GM18508 (cell line): ENCODE measurements around the gene MAPK10.
"Not testable (repeated sequence)": the region's sequence is repeated elsewhere in the genome, so short reads cannot be mapped to it uniquely, and the experiment has no call there.

ENCODE experiments used
- ATAC-seq: cut with Tn5 transposase; IDR thresholded peaks from one replicate; pipeline ENCODE4 v1.9.1; 2021; ENCODE audit warnings: moderate number of reproducible peaks; ENCODE audit not compliant: insufficient read depth, unreplicated experiment

Gene MAPK10

DNA sequence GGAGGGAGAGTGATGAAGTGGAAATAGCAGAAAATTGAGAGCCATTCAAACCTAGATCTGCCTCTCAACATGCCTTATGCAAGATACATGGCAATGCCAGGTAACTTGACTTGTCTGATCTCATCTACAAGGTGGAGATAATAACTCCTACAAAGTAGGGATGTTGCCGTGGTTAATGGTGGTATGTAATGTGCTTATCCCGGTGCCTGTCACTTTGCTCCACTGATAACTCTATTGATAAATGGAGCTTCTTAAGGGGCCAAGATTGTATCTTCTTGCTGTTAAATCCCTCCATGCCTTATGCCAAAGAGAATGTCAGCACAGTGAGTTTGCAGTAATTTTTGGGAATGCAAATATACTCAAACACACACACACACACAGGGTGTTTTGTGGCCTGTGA is 355.8 kb downstream of the MAPK10 start:
- ATAC-seq: no peak

DNA sequence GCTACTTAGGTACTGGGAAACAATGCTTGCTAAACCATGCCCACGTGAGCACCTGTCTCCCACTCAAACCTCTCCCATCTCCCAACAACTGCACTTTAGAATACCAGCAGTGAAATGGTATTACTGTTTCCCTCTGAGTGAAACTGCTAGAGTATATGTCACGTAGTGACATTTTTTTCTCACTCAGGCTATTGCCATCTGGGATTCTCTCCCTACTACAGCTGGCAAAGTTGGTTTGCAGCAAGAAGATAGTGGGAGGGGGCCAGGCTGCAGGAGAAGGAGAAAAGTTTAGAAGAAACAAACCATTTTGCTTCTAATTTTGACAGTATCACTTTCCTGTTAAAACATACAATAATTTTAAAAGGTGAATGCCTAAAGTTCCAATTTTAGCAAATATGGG is 358.3 kb downstream of the MAPK10 start:
- no peak for ATAC-seq

DNA sequence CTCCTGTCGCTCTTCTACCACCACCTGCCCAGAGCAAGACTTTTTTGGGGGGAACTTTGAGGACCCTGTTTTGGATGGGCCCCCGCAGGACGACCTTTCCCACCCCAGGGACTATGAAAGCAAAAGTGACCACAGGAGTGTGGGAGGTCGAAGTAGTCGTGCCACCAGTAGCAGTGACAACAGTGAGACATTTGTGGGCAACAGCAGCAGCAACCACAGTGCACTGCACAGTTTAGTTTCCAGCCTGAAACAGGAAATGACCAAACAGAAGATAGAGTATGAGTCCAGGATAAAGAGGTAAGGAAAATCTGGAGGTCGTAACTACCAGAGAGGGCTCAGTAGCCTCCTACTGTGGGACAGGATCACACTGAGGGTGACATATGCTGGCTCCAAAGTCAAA is 364.5 kb downstream of the MAPK10 start:
- no peak for ATAC-seq

DNA sequence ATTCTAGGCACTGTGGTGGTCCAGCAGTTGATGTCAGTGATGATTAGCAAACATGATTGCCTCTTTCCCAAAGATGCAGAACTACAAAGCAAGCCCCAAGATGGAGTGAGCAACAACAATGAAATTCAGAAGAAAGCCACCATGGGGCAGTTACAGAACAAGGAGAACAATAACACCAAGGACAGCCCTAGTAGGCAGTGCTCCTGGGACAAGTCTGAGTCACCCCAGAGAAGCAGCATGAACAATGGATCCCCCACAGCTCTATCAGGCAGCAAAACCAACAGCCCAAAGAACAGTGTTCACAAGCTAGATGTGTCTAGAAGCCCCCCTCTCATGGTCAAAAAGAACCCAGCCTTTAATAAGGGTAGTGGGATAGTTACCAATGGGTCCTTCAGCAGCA is 365.3 kb downstream of the MAPK10 start:
- ATAC-seq: no peak

DNA sequence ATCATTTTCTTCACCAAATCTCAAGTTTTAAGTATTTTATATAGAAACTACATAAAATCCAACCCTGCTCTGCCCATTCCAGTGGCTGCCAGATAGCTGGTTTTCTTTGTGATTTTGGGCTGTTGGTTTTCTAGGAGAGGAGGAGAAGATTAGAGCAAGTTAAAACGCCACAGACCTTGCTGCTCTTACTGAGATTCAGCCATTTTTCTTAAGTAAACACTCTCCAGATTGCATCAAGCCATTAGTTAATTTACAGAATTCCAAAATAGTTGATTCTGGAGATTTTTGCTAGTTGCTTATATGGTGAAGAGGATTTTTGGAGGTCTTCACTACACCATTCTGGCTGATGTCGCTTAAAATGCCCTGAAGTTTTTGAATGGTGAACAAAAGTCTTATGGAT is 366.2 kb downstream of the MAPK10 start:
- no peak for ATAC-seq

DNA sequence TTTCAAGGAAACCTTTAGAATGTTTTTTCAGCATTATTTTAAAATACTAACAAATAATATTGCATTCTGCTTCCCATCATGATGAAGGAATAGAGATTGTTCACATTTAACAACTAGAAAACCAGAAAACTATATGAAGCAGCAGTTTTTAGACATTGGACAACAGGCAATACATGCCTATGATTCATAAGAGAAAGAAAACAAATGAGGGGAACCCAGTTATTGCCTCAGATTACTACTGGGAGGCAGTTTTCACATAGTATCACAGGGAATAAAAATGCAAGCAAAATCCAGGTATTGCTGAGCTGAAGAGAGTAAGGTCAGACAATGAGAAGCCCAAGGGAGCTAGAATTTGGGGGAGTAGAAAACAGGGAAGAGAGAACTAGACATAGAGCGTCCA is 373.6 kb downstream of the MAPK10 start:
- ATAC-seq: no peak

DNA sequence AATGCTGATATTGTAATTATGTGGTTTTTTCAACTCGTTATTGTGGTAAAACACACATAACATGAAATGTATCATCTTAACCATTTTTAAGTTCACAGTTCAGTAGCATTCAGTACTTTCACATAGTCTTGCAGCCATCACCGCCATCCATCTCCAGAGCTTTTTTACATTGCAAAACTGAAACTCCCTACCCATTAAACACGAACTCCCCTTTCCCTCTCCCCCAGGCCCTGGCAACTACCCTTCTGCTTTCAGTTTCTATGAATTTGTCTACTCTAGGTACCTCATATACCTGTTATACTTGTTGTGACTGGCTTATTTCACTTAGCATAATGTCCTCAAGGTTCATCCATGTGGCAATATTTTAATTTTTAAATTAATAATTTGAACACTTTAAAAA is 380.6 kb downstream of the MAPK10 start:
- peak; percentile 78 for ATAC-seq

DNA sequence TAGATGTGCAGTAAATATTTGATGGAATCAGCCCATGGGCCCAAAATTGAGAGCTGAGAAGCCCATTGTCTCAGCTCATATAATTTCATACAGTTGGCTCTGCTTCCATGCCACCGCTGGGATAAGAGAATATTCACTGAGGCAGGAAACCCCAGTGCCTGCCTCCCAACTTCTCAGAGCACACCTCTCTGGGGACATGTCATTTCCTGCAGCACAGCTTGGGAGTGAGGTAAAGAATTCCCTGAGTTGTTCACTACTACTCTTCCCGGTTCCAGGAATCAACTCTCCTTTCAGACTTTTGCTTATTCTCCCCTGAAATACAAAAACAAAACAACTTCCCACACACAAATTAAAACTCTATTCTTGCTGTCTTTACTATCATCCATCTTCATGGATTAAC is 389.3 kb downstream of the MAPK10 start:
- no peak for ATAC-seq

DNA sequence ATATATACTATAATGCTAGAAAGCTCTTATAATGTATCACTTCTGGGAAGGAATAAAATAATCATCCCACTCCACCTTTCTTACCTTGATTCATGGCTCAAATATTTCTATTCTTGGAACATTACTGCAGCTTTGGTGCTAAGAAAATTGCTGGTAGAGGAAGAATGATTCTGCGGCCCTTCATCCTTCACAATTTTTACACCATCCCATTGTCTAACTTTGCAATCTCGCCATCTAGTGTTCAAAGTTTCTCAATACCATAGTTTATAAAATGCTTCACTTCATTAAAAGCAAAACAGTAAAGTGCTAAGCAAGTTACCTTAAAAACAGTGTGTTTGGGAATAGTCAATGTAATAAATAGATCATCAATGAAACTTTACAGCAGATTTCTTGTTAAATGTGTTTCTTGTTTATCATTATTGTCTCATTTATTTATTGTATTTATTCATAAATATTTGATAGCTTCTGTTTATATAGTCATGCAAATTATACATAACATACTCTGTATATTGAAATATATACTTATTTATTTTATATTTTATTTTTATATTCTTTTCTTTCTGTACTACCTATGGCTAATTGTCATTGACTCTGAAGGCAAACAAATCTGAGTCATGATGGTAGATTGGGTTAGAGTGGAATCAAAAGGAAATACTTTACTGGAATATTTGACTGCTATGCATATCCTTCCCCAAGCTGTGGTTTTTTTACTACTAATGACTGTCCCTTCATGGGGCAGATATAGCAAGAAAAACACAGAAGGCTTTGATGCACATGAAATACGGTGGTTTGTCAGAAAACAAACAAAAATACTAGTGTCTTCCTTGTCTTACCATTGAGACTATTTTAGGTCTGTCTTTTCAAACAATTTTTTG is 390.7 kb downstream of the MAPK10 start:
- no peak for ATAC-seq

DNA sequence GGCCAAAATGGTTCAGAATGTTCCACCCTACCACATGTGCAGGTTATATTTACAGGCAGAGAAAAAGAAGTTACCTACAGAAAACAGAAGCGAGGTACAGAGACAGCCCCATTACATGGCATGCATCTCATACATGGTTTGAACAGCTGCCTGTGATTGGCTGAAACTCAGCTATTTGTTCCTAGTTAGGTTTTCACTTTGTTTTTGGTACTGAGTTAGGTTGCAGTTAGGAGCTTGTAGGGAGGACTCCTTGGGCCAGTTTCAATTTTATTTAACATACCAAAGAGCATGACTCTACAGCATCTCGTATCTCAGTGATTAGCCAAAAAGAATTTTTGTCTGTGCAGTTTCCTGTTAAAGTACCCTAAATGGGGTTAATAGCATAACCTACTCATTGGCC is 392.0 kb downstream of the MAPK10 start:
- ATAC-seq: no peak

DNA sequence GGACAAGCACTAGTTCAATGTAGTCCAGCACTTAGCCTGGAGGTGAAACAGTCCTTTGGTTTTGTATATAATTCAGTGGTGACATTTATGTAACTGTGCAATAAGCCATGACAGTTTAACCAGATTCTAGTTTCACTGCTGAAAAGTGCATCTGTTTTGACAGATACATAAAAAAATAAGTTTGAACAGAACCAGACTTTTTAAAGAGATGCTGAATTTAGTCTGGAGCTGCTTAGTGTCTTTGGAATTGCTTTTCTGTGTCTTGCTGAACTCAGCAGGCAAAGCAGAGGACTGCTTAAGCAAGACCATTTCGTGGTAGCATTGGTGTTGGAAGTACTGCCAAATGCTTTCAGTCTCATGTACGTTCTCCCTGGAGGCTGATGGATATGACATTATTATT is 393.5 kb downstream of the MAPK10 start:
- ATAC-seq: no peak

DNA sequence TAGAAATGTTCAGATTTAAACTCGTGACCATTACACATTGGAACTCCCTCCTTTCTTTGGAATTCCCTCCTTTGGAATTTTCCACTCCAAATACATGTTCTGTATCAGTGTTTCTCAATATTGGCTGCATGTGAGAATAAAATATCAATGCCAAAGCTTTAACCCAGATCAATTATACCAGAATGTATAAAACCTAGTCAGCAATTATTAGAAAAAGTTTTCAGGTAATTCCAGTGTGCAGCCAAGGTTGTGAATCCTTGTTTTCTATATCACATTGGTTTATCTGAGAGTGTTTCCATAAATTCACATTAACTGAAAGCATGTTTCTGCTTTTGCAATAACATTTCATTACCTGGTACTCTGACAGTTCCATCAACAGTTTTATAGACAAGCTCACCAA is 394.3 kb downstream of the MAPK10 start:
- no peak for ATAC-seq

DNA sequence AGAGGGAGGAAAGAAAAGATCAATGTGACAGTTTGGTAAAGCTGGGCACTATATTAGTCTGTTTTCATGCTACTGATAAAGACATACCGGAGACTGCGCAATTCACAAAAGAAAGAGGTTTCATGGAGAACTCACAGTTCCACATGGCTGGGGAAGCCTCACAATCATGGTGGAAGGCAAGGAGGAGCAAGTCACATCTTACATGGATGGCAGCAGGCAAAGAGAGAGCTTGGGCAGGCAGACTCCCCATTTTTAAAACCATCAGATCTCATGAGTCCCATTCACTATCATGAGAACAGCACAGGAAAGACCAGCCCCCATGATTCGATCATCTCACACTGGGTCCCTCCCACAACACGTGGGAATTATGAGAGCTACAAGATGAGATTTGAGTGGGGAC is 394.8 kb downstream of the MAPK10 start:
- ATAC-seq: not testable (repeated sequence)

DNA sequence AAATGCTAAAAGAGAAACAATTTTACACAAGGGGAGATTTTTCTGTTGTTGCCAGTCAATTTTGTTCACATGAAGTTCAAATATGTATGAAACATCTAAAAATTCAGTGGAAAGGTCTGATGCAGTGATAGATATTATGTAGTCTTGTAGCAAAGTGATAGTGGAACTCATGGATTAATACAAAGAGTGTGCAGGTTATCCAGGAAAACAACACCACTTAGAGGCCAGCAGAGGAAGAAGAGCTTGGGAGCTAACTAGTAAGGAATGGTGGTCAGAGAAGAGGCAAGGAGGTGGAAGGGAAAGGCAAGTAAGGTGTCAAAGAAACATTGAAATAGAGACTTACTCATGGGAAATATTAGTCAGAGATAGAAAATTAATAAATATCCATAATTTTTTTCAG is 395.6 kb downstream of the MAPK10 start:
- ATAC-seq: no peak

DNA sequence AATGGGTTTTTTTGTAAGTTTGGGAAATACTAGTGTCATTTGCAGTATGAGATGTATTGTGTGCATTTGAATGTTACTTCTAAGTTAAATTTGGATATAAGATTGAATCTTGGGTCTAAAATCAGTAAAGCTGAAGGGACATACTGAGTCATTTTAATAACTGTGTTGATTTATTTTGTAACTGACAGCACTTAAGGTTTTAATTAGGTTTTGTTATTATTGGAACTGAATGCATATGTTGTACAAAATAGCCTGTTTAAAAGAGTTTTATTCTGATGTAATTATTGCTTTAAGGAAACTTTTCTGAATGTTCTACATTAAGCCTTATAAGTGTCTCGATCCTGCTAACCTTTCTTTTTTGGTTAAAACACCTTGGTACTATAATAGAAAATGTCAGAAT is 396.6 kb downstream of the MAPK10 start:
- ATAC-seq: no peak

DNA sequence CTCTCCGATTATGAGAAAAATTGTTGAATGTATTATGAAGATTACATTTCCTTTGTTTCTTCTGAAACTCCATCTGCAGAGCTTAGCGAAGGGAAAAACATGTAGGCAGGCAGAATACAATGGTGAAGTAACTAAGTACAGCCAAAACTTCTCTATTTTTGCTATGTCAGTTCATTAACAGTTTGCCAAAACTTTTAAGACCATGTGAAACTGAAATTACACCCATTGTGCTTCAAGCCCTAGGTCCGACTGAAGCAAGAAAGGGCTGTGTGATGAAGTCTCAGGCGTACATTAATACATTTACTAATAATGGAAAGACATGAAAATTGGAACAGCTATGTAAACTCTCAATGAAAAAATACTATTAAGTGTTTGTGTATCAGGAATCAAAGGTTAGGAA is 398.0 kb downstream of the MAPK10 start:
- no peak for ATAC-seq

DNA sequence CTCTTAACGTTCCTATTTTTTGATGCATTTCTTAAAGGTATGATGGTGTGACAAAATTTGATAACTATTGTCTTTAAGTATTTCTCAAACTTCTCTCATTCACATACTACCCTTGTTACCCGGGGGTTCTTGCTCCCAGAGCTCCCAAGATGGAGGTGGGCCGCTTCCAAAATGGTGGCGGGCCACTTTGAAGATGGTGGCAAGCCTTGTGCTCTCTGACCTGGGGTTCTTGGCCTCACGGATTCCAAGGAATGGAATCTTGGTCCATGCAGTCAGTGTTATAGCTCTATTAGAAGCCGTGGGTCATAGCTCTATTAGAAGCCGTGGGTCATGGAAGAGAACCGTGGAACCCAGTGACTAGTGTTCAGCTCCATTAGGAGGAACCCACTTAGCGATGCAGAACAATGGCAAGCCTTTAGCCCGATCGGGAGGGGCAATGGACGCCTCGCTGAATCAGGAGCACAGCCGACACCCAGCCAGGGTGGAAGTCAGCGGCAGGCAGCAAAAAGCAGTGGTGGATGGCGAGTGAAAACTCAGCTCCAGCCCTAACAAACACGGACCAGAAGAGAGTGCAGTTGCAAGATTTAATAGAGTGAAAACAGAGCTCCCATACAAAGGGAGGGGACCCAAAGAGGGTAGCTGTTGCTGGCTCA is 403.4 kb downstream of the MAPK10 start:
- no peak for ATAC-seq

DNA sequence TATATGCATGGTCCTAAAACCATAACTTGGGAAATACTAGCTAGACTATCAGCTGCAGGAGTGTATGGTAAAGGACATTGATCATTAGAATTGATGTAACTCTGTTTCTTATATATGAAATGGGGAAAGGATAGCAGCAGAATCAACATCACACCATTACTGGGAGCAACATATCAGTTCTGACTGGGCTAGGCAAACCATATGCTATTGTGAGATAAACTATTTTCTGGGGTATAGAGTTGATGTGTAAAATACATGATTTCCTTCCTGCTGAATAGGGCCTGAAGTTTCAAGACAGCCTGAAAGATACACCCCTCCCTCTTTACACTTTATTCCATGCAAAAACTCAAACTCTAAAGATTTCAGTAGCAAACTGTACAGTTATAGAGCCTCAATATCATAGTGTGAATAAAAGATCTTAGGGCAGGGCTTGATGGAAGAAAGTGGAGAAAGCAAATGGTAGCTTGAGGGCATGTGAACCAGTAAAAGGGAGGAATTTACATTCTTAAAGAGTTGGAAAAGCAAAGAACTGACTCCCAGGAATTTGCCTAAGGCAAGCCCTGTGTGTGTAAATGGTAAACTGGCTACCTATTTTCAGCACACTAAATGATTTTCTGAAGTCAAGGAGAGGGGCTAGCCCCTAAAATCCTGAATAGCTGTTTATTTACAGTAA is 404.1 kb downstream of the MAPK10 start:
- no peak for ATAC-seq

DNA sequence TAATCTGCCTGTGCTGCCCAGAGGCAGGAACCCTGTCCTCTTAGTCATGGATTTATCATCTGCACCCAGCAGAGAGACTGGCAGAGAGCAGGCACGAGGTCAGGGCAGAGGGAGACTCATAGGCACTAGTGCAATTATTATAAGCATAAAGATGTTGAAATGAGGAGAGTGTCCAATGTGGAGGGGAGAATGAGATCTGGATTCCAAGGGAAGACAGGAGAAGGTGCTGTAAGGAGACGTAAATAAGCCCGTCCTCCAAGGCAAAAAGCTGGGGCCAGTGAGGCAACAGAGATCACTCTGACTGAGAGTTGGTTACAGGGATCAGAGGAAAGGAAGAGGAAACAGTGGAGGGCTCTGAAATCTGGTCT is 406.2 kb downstream of the MAPK10 start:
- no peak for ATAC-seq

DNA sequence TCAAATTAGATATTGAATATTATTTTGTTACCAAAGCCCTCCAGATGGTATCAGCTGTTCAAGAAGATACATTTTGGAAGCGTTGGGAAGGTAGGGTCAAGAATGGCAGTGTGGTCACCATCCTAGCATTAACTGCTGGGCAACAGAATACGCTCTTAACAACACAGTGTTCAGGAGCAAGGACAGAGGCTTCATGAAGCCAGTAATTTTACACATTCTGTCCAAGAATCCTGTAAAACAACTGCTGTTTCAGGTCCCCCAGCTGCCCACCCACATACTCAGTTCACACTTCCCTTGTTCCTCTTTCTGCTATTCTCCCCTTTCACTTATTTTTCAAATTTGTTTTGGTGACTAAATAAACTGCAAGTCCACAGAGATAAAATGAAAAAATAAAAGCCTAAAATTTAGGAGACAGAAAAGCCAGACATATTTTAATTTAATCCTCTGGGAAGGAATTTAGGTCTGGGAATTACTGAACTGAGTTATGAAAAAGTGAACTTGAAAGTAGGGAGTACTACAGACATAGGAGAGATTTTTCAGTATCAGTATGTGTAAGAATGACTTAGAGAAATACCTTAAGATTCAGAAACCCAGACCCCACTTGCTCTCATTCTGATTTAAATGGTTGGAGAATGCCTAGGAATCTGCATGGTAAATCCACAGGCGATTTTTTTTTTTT is 406.7 kb downstream of the MAPK10 start:
- ATAC-seq: no peak

DNA sequence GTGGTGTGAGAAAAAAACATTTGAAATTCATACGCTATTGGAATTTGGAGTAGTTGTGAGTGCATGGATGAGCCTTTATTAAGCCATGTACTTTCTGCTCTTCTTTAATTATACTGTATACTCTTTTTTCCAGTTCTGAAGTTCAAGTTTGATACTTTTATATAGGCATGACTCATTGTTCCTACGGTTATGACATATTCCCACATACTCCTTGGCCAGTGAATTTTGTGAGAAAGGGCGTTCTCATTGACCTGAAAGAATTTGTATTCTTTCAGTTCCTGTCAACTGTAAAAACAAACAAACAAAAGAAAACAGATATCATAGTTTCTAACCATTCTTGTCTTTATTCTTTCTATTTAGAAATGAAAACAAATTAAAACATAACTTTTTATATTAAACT is 407.3 kb downstream of the MAPK10 start:
- no peak for ATAC-seq
